Pulmonary artery endothelial cell (primary cell): ENCODE measurements around the gene HMGN4. TPM values are rescaled to one million over a fixed set of nuclear protein-coding genes. Genes with fewer than 3 reads are reported as not detected.
"Not testable (repeated sequence)": the region's sequence is repeated elsewhere in the genome, so short reads cannot be mapped to it uniquely, and the experiment has no call there.

Experiments used
- DNase-seq: peaks from one replicate; pipeline ENCODE4 v3.0.0-alpha.2; 2011; ENCODE audit warnings: low read depth, low spot score
- total RNA-seq: library from RNA; depleted of rRNA; stranded (reverse); fragments of >200 nt; gene quantifications from 2 replicates; pipeline ENCODE4 v1.2.3, GENCODE V29; 2014

Gene HMGN4
- total RNA-seq, 1 donor from 2014 or later: 53.0 TPM

DNA sequence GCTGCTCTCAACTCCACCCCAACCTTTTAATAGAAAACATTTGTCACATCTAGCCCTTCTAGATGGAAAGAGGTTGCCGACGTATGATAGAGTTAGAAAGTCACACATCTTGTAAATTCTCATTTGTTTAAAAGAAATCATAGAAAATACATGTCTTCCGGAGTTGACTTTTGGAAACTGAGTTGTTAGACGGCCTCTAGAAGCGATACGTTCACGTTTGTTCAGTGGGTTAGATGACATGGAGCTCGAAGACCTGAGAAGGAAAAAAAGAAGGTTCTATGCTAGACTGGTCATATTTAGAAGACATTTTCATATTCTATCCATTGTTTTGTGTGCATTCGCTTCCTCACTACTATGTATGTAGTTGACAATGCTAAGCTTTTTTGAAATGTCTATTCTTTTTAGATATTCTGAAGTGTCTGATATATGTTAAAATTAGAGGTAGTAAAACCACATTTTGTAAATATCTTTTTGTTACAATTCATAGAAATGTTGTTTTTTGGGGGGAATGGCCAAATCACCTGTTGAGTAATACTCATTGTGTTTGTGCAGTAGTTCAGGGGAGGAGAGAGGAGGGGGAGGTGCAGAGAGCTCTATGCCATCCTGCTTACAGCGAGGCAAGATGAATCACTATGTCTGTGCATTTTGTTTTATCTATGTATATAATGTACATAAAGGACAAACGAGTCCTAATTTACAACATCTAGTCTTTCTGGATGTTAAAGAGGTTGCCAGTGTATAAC, 15.5 kb upstream of the HMGN4 start:
- not testable (repeated sequence) for DNase-seq

DNA sequence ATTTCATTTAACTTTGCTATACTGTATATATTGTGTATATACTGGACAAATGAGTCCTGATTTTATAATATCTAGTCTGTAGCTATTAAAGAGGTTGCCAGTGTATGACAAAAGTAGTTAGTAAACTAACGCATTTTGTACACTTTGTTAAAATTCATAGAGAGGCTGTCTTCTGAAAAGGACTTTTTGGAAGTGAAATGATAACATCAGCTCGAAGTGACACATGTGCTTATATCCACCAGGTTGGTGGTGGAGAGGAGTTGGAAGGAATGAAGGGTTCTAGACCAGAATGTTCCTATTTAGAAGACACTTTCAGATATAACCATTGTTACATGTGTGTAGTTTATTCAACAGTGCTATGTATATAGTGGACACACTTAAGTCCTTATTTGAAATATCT, 13.9 kb upstream of the HMGN4 start:
- DNase-seq: not testable (repeated sequence)

DNA sequence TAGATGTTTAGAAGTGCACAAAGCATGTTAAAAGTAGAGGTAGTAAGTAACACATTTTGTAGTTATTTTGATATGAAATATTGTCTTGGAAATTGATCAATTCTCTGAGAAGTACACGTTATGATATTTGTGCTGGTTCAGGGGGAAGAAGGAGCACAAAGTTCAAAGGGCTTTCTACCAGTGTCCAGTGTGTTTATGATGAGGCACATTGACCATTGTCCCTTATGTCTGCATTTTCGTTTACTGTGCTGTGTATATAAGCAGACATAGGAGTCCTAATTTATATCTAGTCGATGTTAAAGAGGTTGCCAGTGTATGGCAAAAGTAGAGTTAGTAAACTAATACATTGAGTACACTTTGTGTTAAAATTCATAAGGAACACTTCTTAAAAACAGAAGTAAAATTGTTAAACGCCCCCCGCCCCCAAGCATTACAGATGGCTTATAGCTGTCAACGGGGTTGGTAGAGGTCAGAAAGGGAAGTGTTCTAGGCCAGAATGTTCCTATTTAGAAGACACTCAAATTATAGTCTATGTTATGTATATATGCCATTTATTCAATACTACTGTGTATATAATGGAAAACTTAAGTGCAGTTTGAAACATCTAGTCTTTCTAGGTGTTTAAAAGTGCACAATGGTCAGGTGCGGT, 13.3 kb upstream of the HMGN4 start:
- DNase-seq: no peak

DNA sequence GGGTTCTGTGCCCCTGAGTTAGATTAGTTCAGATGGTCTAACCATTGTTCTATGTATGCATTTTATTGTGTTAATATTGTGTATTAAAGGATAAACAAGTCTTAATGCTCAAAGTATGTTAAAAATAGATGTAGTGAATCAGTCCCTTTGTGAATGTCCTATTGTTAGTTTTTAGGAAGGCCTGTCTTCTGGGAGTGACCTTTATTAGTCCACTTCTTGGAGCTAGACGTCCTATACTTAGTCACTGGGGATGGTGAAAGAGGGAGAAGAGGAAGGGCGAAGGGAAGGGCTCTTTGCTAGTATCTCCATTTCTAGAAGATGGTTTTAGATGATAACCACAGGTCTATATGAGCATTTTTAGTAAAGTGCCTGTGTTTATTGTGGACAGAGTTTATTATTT, 12.3 kb upstream of the HMGN4 start:
- DNase-seq: no peak

DNA sequence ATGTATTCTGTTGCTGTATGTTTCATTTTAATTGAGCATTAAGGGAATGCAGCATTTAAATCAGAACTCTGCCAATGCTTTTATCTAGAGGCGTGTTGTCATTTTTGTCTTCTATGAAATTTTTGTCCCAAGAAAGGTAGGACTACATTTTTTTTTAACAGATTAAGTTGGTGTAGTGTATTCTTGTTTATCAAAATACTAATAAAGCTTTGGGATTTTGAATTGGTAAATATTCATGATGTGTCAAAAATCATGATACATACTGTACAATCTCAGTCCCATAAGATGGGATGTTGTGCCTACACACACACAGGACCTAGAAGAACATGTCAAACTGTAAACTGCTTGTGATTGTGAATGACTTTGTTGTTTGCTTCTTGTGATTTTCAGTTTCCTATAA, 11.2 kb upstream of the HMGN4 start:
- no peak for DNase-seq

DNA sequence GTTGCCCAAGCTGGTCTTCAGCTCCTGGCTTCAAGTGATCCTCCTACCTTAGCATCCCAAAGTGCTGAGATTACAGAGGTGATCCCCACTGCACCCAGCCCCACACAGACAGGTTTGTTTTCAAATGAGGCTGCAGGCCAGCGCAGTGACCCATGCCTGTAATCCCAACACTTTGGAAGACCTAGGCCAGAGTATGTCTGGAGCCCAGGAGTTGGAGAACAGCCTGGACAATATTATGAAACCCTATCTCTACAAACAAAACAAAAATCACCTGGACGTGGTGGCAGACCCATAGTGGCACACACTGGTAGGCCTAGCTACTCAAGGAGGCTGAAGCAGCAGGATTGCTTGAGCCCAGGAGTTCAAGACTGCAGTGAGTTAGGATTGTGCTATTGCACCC, 8.0 kb upstream of the HMGN4 start:
- DNase-seq: no peak

DNA sequence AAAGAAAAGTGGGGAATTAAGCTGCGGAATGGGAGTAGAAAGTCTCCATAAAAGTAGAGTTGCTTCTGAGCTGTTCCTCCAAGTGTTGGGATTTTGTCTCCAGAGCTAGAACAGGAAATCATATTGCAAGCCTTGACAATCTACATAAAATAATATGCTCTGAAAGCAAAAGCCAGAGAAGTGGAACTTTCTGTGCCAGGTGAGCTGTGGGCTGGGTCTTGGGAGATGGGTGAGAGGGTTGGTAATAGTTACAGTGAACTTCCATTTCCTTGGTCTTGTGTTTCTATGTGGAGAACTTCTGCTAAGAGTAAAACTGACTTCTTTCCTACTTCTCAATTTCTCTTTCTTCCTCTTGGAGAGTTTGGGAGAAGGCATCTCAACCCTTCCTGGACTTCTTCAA, 6.3 kb upstream of the HMGN4 start:
- no peak for DNase-seq

DNA sequence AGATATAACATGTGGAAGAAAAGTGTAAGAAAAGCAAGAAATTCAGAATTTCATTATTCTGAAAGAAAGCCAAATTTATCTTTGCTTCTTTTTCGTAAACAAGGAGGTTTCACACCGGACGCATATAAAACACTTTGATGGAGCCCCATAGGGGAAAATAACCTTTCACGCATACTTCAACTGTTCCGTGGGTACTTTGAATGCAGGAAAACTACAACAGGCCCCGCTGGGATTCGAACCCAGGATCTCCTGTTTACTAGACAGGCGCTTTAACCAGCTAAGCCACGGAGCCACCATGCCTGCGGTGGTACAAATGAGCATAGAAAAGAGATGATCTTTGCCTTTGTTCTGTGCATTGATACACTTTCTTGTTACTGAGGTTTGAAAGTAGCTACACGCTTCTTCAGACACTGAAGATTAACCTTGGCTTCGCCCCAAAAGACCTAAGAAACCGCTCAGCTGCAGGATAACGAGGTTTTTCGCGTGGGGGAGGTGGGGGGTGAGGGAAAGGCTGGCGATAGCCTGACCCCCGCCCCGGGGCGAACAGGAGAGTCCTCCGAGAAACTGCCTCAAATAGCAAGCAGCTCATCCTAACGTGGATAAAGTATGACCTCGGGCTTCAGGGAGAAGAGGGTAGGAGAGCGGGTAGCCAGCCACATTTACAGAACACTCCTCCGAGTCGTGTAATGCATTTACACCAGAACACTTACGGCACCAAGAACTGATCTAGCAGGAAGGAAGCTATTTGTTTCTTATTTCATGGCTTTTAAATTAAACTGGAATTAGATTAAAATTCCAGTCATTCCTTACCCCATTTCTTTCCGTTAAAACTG, 5.3 kb upstream of the HMGN4 start:
- DNase-seq: no peak

DNA sequence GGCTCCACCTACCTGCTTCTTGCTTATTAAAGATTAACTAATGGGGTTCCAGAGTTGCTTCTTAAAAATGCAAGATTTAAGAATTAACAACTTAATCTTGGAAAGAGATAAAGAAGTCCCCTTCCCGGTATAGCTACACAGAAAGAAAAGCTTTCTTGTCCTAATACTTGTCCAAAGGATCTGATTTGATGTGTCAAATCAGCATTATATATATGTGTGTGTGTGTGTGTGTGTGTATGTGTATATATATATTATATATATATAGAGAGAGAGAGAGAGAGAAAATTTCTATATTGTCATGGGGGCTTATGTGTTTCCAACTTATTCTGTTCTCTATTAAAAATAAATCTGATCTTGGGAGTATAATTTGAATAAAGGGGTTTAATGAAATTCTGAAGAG, 4.6 kb upstream of the HMGN4 start:
- DNase-seq: no peak

DNA sequence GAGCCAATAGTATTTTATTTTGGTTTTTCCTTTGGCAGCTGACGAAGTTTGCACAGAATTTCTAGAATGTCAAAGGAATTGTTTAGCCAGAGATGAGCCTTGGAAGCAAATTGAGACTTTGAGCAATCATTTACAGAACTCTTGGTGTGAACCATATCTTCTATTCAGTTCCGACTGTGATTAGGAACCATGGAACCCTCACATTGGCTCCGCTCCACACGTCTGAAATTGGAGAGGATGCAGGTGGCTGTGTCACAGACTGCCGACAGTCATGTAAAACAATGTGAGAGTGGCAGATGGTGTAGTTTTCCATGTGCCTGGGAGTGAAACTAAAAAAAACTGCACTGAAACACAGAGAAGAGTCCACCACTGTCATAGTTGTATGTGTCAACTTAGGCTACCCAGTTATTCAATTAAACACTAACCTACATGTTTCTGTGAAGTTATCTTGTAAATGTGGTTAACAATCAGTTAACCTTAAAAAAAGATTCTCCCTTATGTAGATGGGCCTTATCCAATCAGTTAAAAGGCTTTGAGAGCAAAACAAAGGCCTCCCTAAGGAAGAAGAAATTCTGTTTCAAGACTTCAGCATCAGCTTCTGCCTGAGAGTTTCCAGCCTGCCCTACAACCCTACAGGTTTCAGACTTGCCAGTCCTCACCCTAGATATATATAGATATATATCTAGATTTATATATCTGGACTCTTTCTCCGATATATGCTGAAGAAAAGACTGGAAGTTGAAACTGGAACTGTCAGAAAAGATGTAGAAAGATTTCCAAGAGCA, 3.3 kb upstream of the HMGN4 start:
- DNase-seq: no peak

DNA sequence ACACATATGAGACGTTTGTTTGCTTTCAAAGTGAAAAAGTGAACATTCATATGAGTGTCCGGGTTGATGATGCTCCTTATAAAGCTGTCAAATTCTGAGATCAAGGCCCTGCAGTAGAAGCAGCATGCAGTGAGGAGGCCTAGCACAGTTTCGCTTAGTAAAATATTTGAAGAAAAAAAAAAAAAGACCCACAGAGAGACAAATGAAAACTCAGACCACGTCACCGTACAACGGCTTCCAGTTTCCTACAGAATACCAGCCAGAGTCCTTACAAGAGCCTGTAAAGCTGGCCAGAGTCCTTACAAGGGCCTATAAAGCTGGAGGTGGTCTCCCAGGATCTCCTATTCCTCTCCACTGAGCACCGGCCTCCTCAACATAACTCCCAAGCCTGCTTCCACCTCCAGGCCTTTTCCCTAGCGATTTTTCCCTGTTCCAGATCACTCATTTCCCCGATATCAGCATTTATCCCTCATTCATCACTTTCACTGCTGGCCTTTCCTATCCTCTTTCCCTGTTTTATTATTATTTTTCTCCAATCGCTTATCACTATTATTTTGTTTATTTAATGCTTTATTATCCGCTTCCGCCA, 1.5 kb upstream of the HMGN4 start:
- DNase-seq: no peak

DNA sequence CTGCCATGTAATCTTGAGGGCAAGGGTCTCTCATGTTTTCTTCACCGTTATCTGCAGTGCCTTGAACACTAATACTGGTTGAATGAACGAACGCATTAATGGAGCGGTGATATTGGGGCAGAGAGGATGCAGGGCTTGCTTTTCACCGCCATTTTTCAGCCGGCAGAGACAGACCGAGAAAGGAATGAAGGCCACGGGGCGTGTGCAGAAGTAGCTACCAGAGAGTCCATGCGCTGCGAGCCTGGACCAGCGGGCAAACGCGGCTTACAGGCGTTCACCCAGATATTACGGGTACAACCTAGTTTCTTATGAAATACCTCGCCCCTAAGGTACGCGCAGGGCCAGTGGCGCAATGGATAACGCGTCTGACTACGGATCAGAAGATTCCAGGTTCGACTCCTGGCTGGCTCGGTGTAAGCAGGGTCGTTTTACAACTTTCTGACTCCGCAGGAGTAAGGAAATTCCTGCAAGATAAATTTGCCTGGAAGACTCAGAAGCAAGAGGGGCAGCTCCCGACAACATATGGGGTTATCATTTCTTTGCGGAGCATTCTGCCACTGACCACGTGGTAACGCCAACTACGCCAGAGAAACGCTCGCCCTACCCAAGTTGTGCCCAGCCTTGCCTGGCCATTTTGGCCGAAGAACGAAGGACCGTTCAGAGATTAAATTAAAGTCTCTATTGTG, 863 bp upstream of the HMGN4 start:
- peak; percentile 80 for DNase-seq

DNA sequence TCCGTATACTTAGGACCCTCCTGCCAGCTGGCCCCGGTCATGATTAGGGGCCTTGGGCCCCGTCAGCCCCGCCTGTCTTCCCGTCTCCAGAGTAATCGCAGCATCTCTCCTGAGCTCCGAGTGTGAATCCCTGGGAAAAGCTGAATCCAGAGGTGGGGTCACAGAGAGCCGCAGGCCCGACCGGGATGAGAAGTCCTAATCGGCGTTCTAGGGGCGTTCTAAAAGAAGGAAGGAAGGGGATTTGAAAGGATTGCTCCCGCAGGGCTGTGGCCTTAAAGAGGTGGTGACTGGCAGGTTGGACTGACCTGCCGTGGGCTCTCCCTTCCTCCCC, 371 bp downstream of the HMGN4 start:
- no peak for DNase-seq

DNA sequence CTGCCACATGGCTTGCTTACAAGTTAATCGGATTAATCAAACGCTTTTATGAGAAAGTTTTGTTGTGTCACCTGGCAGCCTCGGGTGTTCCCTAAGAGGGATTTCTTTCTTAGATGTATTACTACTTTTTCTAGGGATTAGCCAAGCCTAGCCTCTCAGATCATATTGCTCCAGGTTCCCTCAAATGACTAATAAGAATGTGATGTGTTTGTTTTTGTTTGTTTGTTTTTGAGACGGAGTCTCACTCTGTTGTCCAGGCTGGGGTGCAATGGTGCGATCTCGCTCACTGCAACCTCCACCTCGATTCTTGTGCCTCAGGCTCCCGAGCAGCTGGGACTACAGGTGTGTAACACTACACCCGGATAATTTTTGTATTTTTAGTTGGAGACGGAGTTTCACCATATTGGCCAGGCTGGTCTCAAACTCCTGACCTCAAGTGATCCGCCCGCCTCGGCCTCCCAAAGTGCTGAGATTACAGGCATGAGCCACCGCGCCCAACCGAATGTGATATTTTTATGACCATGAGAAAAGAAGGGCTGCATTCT, 977 bp downstream of the HMGN4 start:
- no peak for DNase-seq

DNA sequence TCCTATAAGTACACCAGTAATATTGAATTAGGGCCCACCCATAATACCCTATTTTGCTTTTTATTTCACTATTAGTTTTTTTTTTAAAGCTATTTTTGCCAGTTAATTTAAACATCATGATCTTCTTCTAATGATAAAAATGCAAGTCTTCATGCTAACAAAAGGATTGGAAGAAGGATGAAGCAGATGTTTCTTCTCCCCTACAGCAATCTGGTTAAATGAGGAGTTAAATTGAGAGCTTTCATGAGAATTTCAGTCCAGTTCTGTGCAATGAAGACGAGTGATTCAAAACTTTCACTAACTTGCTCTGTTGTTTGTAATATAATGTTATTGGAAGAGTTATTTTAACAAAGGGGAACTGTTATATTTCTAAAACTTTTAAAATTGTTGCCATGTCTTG, 3.4 kb downstream of the HMGN4 start:
- DNase-seq: no peak

DNA sequence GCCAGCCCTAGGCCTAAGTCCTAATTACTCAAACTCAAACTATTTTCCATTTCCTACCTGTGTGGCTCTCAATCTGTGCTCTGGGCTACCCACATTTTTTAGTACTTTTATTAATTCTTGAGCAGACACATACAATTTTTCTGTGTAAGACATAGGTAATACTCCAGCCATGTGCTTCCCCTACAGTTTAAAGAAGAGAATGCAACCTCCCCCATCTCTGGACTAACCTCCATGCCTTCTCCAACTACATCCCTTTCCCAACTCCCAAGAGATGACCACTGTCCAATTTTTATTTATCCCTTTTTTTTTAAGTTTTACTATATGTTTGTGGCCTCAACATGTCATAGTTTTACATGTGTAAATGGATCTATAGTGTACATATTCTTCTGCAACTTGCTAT, 5.8 kb downstream of the HMGN4 start:
- DNase-seq: no peak

DNA sequence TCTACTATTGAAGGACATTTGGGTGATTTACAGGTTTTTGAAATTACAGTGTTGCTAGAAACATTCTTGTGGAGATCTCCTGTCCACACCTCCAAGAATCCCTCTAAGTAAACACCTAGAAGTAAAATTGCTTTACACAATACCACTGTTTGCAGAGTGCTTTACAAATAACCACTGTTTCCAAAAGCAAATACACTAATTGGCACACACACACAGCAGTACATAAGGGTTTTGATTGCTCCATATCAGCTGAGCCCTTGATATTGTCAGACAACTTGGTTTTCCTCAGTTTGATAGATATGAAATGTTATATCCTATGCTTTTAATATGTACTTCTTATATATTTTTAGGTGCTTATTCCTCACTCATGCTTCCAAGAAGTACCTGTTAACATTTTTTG, 6.3 kb downstream of the HMGN4 start:
- no peak for DNase-seq

DNA sequence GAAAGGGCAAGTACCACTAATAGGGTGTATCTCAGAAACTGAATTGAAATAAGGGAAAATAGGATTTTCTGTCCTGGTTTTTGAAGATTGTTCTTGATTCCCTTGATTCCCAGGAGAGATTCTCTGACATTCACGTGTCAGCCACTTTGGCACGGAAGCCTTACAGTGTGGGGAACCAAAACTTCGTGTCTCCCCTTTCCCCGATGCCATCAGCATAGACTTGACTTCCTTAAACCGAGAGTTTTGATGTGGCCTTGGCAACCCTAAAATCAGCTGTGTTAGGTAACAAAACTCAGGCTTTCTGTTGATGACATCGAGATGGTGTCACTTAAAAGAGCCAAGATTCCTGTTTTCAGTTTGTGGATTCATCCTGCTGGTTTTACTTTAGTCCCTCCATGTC, 7.5 kb downstream of the HMGN4 start:
- no peak for DNase-seq

DNA sequence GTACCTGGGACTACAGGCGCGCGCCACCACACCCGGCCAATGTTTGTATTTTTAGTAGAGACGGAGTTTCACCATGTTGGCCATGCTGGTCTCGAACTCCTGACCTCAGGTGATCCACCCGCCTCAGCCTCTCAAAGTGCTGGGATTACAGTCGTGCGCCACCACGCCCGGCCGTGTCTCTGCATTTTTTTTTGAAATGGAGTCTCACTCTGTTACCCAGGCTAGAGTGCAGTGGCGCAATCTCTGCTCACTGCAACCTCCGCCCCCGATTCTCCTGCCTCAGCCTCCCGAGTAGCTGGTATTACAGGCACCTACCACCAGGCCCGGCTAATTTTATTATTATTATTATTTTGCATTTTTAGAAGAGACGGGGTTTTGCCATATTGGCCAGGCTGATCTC, 9.2 kb downstream of the HMGN4 start:
- not testable (repeated sequence) for DNase-seq

DNA sequence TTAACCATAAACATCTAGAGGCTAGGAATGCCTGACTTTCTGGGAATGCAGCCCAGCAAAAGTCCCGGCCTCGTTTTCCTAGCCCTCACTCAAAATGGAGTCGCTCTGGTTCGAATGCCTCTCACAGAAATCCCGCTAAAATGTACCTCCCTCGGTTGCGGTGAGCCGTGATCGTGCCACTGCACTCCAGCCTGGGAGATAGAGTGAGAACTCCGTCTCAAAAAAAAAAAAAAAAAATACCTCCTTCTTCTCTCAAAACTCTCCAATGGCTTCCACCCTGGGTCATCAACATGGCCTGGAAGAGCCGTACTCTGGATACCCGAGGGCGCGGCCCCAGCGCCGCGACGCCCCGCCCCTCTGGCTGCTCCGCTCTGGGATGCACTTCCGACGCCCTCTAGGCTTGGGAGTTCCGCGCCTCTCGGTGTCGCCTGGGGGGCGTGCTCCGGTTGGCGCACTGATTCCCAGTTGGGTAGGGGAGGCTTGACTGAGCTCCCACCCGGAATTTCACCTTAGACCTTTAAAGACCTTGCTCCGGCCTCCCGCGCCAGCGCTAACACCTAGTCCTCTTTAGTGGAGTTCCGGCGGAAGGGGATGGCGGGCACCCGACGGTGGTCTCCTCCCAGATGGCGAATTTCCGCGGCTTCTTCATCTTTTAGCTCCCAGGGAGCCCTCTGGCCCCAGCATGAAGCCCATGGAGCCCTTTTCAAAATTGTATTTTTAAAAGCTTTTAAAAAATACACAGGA, 12.3 kb downstream of the HMGN4 start:
- DNase-seq: no peak
